Activated T-cell treated with anti-CD3 and anti-CD28 coated beads, Interleukin-2, amount 50 U/mL, for 4 hours (primary cell): ENCODE data around the gene OGFOD3. TPM values are rescaled to one million over a fixed set of nuclear protein-coding genes. Genes with fewer than 3 reads are reported as not detected.

ENCODE experiments used
- ATAC-seq, 2 donors: fragments of 200-7000 bp; cut with Tn5 transposase; one replicate each; pipeline ENCODE4 v1.10.0; 2021
- DNase-seq: peaks from one replicate; pipeline ENCODE4 v3.0.0-alpha.2; 2020
- H3K27me3 Mint-ChIP-seq: one replicate; pipeline ENCODE4 v1.8.0; 2021; ENCODE audit warnings: low read depth, mixed read lengths
- H3K36me3 Mint-ChIP-seq: one replicate; pipeline ENCODE4 v1.8.0; 2022; ENCODE audit warnings: mixed read lengths; ENCODE audit not compliant: insufficient read depth
- H3K4me1 Mint-ChIP-seq: one replicate; pipeline ENCODE4 v1.8.0; 2021; ENCODE audit warnings: low read depth, mixed read lengths
- H3K4me3 Mint-ChIP-seq: one replicate; pipeline ENCODE4 v1.8.0; 2021; ENCODE audit warnings: mild to moderate bottlenecking, moderate library complexity, mixed read lengths
- H3K9me3 Mint-ChIP-seq: one replicate; pipeline ENCODE4 v1.8.0; 2021; ENCODE audit warnings: mixed read lengths
- total RNA-seq, 3 donors: library from RNA; stranded (reverse); gene quantifications; one replicate each; pipeline ENCODE4 v1.2.1, GENCODE V29; 2021

The OGFOD3 gene
- total RNA-seq, 3 donors from 2014 or later, result 23.2 to 29.1 (median 24.0) TPM

- no peak for DNase-seq
- H3K9me3 Mint-ChIP-seq, result no peaks in the 10 kb centered on the region
- no peak for ATAC-seq
- no peak overlapping the region for H3K4me3 Mint-ChIP-seq
- H3K36me3 Mint-ChIP-seq, result peaks cover 4% of the 10 kb centered on the region
- no peaks in the 10 kb centered on the region for H3K27me3 Mint-ChIP-seq
- peaks cover 9% of the 10 kb centered on the region for H3K4me1 Mint-ChIP-seq
Measured at GRCh38 chr17:82441691-82442487, 23.5 kb upstream of the OGFOD3 start.

DNA sequence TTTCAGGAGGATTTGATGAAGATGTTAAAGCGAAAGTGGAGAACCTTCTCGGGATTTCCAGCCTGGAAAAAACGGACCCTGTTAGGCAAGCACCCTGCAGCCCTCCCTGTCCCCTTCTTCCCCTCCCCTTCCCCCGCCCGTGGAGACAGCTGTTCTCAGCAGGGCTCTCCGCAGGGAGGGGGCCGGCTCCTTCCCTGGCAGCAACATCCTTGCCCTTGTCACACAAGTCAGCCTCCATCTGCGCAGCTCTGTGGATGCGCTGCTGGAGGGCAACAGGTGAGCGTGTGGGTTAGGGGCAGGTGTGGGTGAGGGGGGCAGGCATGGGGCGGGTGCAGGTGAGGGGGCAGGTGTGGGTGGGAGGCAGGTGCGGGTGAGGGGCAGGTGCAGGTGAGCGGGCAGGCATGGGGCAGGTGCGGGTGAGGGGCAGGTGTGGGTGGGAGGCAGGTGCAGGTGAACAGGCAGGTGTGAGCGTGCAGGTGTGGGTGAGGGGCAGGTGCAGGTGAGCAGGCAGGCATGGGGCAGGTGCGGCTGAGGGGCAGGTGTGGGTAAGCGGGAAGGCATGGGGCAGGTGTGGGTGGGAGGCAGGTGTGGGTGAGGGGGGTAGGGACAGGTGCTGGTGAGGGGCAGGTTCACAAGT lies 22.7 kb upstream of the OGFOD3 start:
- Mint-ChIP-seq H3K4me3 (no peak overlapping the region), H3K27me3 (no peaks in the 10 kb centered on the region), H3K36me3 (peaks cover 4% of the 10 kb centered on the region), H3K4me1 (peaks cover 3% of the 10 kb centered on the region), H3K9me3 (no peaks in the 10 kb centered on the region)
- DNase-seq, result no peak
- no peak for ATAC-seq

DNA sequence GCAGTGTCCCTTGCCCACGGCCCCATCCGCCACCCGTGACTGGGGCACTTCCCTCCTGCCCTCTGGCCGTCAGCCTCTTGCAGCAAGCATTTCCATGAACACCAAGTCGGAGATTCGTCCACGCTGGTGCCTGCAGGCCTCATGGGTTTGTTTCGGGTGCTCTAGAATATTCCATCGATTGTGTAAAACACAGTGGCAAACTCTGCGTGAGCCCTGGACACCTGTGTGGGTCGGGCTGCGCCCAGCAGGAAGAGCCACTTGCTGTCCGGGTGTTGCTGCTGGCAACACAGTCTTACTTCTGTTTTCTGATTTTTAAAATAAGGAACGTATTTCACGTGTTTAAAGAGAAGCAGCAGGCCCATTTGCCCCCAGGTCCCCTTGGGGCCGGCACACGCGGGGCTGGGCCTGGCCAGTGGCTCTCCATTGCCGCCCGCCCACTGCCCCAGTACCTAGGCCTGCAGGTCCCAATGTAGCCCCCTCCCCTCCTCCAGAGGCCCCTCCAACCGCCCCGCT lies 22.1 kb upstream of the OGFOD3 start:
- Mint-ChIP-seq H3K9me3 (no peaks in the 10 kb centered on the region), H3K4me1 (no peaks in the 10 kb centered on the region), H3K4me3 (no peak overlapping the region), H3K36me3 (peaks cover 4% of the 10 kb centered on the region), H3K27me3 (no peaks in the 10 kb centered on the region)
- ATAC-seq, result no peak
- DNase-seq, result no peak

DNA sequence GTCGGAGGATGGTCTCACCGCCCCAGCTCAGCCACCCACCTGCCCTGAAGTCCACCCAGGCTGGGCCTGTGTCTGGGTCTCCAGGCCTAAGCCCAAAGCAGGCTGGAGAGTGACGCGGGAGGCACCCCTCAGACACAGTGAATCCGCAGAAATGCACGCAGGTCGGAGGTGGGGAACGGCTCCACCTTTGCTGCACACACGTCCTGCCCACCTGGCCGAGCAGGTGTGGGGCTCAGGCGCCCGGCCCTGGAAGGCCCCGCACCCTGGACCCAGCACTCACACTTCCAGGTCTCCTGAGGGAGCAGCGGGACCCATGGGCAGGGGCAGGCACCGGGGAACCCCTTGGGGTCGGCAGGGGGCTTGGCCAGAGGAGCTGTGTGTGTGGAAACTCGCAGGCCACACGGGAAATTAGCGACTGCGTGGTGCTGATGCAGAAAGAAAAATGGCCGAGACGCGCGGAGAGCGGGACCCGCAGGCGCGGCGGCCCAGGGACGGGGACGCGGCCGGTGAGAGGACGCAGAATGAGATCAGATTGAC lies 21.5 kb upstream of the OGFOD3 start:
- H3K4me3 Mint-ChIP-seq, result no peak overlapping the region
- H3K4me1 Mint-ChIP-seq, result peaks cover 2% of the 10 kb centered on the region

GRCh38 chr17:82439194-82439828 lies 20.9 kb upstream of the OGFOD3 start:
- Mint-ChIP-seq H3K4me1 (peaks cover 6% of the 10 kb centered on the region), H3K4me3 (no peak overlapping the region)
- no peak for DNase-seq

More for the DNA sequence above, 21.5 kb upstream of the OGFOD3 start:
- ATAC-seq, result no peak
- Mint-ChIP-seq H3K36me3 (peaks cover 4% of the 10 kb centered on the region), H3K27me3 (no peaks in the 10 kb centered on the region), H3K9me3 (no peaks in the 10 kb centered on the region)
- DNase-seq, result no peak

GRCh38 chr17:82438401-82439193 lies 20.2 kb upstream of the OGFOD3 start:
- DNase-seq, result no peak
- peaks cover 6% of the 10 kb centered on the region for H3K36me3 Mint-ChIP-seq

More at GRCh38 chr17:82439194-82439828, 20.9 kb upstream of the OGFOD3 start:
- Mint-ChIP-seq H3K36me3 (peaks cover 4% of the 10 kb centered on the region), H3K9me3 (no peaks in the 10 kb centered on the region), H3K27me3 (no peaks in the 10 kb centered on the region)
- no peak for ATAC-seq

DNA sequence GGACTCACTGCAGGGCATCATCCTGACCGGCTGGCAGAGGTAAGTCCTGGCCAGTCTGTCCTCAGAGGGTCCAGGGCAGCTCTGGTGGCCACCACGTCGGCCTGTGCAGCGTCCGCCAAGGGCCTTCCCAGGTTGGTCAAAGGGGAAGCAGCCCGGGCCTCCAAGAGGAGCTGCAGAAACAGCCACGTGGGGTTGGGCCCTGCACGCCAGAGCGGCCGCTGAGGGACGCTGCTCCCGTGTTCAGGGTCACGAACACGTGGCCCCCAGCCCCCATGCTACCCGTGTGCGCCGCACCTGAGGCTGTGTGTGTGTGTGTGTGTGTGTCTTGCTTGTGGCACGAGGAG lies 18.9 kb upstream of the OGFOD3 start:
- Mint-ChIP-seq H3K4me1 (peaks cover 10% of the 10 kb centered on the region), H3K9me3 (no peaks in the 10 kb centered on the region), H3K4me3 (no peak overlapping the region), H3K36me3 (peaks cover 1% of the 10 kb centered on the region), H3K27me3 (no peaks in the 10 kb centered on the region)
- no peak for DNase-seq
- no peak for ATAC-seq

More at GRCh38 chr17:82438401-82439193, 20.2 kb upstream of the OGFOD3 start:
- Mint-ChIP-seq H3K9me3 (no peaks in the 10 kb centered on the region), H3K4me1 (peaks cover 10% of the 10 kb centered on the region), H3K27me3 (no peaks in the 10 kb centered on the region), H3K4me3 (no peak overlapping the region)
- ATAC-seq, result no peak

GRCh38 chr17:82436601-82437324 lies 18.4 kb upstream of the OGFOD3 start:
- ATAC-seq, result no peak
- no peaks in the 10 kb centered on the region for H3K9me3 Mint-ChIP-seq
- no peaks in the 10 kb centered on the region for H3K27me3 Mint-ChIP-seq
- DNase-seq, result no peak
- H3K4me3 Mint-ChIP-seq, result no peak overlapping the region
- H3K4me1 Mint-ChIP-seq, result peaks cover 10% of the 10 kb centered on the region
- peaks cover 1% of the 10 kb centered on the region for H3K36me3 Mint-ChIP-seq

GRCh38 chr17:82435601-82436583 lies 17.5 kb upstream of the OGFOD3 start:
- DNase-seq (no peak), ATAC-seq (no peak)
- H3K9me3 Mint-ChIP-seq, result no peaks in the 10 kb centered on the region
- peaks cover 10% of the 10 kb centered on the region for H3K4me1 Mint-ChIP-seq
- peaks cover 1% of the 10 kb centered on the region for H3K36me3 Mint-ChIP-seq
- H3K27me3 Mint-ChIP-seq, result no peaks in the 10 kb centered on the region
- H3K4me3 Mint-ChIP-seq, result no peak overlapping the region

GRCh38 chr17:82435103-82435502 lies 16.7 kb upstream of the OGFOD3 start:
- no peak for DNase-seq
- H3K4me1 Mint-ChIP-seq, result peaks cover 14% of the 10 kb centered on the region
- peaks cover 5% of the 10 kb centered on the region for H3K36me3 Mint-ChIP-seq
- H3K9me3 Mint-ChIP-seq, result no peaks in the 10 kb centered on the region
- H3K27me3 Mint-ChIP-seq, result no peaks in the 10 kb centered on the region
- H3K4me3 Mint-ChIP-seq, result no peak overlapping the region
- no peak for ATAC-seq

DNA sequence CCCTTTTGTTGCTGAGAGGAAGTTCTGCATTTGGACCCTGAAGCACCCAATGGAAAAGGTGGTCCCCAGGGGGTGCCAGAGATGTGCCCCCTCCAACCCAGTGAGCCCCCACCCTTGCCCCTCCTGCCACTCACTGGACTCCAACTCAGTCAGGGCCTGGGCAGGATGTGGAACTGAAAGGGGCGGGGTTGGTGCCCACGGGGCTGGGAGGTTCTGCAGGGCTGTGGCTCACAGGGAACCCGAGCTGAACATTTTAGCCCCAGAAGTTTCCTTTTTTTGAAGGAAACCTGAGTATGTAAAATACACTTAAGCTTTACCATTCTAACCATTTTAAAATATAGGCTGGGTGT lies 15.8 kb upstream of the OGFOD3 start:
- Mint-ChIP-seq H3K36me3 (peaks cover 13% of the 10 kb centered on the region), H3K4me3 (no peak overlapping the region), H3K4me1 (peaks cover 23% of the 10 kb centered on the region), H3K27me3 (no peaks in the 10 kb centered on the region), H3K9me3 (no peaks in the 10 kb centered on the region)
- peak; percentile 65 to 66 for ATAC-seq
- no peak for DNase-seq

- DNase-seq, result no peak
- H3K4me1 Mint-ChIP-seq, result peaks cover 25% of the 10 kb centered on the region
- H3K9me3 Mint-ChIP-seq, result no peaks in the 10 kb centered on the region
- ATAC-seq, result no peak
- H3K4me3 Mint-ChIP-seq, result no peak overlapping the region
- H3K36me3 Mint-ChIP-seq, result peaks cover 13% of the 10 kb centered on the region
- H3K27me3 Mint-ChIP-seq, result no peaks in the 10 kb centered on the region
Measured at GRCh38 chr17:82433560-82434215, 15.3 kb upstream of the OGFOD3 start.
